HG03025 (cell line): ENCODE measurements around the gene CACNG8.
"Not testable (repeated sequence)": the region's sequence is repeated elsewhere in the genome, so short reads cannot be mapped to it uniquely, and the experiment has no call there.

Experiments
- ATAC-seq: cut with Tn5 transposase; IDR thresholded peaks from one replicate; pipeline ENCODE4 v1.9.1; 2021; ENCODE audit warnings: mild to moderate bottlenecking, moderate library complexity; ENCODE audit not compliant: unreplicated experiment, low FRiP score

Gene CACNG8

GRCh38 chr19:53962887-53963431, at the start of gene CACNG8:
CACNG8 (plus strand) TSS chr19:53962937.
- no peak for ATAC-seq

DNA sequence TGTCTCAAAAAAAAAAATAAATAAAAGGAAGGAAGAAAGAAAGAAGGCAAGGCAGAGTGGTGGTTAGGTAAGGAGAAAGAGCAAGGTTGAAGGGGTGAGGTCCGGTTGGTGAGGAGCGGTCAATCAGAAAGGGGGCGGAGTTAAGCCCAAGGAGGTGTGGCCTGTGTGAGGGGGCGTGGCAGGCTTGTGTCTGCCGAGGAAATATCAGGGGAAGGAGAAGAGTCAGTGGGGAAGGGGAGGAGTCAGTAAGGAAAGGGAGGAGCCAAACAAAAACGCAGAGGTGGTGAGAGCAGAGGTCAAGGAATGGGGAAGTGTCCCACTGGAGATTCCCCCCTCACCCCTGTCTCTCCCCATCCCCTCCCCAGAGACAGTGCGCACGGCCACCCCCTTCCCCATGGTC, 47.7 kb upstream of the CACNG8 start:
- no peak for ATAC-seq

DNA sequence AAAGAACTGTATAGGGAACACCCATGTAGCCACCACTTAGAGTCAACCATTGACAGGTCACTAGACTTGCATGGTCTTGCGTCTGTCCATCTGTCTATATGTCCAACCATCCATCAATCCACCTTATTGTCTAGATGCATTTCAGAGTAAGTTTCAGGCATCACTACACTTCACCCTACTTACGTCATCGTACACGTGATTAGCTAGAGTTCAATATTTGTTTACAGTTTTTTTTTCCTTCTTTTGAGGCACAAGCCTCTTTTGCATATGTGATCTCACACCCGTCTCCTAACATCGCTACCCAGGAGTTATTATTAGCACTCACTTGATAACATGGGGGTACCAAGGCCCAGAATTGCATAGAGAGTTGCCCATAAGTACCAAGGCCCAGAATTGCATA, 46.7 kb upstream of the CACNG8 start:
- ATAC-seq, result no peak

- no peak for ATAC-seq
Observed at GRCh38 chr19:53917356-53917755, 45.4 kb upstream of the CACNG8 start.

DNA sequence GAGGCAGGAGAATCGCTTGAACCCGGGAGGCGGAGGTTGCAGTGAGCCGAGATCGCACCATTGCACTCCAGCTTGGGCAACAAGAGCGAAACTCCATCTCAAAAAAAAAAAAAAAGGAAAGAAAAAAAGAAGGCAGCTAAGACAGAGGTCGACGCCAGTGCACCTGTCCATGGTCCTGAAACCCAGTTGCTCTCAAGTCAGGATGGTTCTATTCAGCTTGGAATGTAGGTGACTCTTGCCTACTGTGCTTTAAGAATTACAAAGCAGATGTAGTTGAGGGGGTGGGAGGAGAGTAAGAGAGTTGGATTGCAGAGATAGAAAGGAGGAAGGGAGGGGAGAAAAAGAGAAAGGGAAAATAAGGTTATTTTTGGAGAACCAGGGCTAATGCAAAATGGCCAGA, 35.0 kb upstream of the CACNG8 start:
- ATAC-seq, result no peak

DNA sequence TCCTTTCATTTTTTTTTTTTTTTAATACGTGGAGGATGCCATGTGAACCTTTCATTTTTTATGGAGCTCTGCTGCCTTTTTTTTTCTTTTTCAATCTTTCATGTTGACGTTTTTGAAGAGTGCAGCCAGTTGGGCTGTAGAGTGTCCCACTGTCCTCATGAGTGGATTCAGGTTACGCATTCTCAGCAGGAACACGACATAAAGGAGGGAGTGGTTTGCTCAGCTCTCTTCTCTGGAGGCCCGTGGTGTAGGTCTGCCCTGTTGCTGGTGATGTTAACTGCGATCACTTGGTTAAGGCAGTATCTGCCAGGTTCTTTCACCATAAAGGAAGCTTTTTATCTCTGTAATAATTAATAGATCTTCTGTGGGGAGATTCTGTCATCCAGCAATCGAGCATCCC, 26.7 kb upstream of the CACNG8 start:
- ATAC-seq, result no peak

DNA sequence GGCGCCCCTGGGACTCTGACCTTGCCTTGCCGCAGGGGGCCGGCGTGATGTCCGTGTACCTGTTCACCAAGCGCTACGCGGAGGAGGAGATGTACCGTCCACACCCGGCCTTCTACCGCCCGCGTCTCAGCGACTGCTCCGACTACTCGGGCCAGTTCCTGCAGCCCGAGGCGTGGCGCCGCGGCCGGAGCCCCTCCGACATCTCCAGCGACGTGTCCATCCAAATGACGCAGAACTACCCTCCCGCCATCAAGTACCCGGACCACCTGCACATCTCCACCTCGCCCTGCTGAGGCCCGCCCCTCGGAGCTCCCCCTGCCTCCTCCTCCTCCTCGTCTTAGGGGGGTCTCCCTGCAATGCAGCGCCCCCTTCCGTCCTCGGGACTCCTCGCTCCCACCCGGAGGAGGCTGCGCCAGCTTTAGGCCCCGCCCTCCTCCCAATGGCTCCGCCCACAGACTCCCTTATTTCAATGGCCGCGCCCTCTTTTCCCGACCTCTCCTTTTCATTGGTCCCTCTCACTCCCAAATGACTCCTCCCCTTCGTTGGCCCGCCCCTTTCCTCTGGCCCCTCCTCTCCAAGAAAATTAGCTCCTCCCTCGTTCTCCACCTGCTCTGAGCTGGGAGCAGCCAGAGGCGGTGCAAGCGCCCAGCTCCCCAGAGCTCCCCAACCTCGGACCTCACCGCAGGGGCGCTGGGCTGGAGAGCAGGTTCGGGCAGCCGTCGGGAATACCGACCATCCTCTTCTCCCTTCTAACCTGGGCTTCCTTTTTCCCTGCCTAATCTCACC, 20.5 kb upstream of the CACNG8 start:
- ATAC-seq, result no peak

- ATAC-seq, result no peak
Observed at GRCh38 chr19:53944416-53944815, 18.3 kb upstream of the CACNG8 start.

DNA sequence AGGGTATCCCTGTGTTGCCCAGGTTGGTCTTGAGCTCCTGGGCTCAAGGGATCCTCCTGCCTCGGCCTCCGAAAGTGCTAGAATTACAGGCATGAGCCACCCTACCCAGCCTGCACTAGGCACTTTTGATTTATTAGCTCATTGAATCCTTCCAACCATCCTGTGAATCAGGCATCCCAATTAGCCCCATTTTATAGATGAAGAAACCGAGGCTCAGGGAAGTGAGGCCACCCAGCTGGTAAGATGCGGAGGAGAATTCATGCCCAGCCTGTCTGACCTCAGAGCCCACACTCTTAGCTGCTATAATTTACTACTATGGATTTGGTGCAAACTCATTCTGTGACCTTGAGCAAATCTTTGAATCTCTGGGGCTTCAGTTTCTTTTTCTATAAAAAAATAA, 17.8 kb upstream of the CACNG8 start:
- ATAC-seq, result no peak

GRCh38 chr19:53945441-53945840, 17.3 kb upstream of the CACNG8 start:
- no peak for ATAC-seq

GRCh38 chr19:53945998-53946397, 16.7 kb upstream of the CACNG8 start:
- no peak for ATAC-seq

GRCh38 chr19:53947624-53948023, 15.1 kb upstream of the CACNG8 start:
- no peak for ATAC-seq

DNA sequence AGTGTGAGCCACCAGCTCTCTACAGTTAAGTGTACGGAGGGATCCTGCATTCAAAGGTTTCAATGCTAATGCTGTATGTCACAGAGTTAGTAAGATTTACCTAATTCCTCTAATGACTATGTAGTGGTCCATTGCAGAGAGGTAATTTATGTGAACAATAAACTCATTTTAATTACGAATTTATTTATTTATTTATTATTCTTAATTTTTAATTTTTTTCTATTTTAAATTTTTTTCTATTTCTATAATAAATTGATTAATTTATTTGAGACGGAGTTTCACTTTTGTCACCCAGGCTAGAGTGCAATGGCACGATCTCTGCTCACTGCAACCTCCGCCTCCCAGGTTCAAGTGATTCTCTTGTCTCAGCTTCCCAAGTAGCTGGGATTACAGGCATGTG, 14.1 kb upstream of the CACNG8 start:
- not testable (repeated sequence) for ATAC-seq

GRCh38 chr19:53951436-53951835, 11.3 kb upstream of the CACNG8 start:
- no peak for ATAC-seq

DNA sequence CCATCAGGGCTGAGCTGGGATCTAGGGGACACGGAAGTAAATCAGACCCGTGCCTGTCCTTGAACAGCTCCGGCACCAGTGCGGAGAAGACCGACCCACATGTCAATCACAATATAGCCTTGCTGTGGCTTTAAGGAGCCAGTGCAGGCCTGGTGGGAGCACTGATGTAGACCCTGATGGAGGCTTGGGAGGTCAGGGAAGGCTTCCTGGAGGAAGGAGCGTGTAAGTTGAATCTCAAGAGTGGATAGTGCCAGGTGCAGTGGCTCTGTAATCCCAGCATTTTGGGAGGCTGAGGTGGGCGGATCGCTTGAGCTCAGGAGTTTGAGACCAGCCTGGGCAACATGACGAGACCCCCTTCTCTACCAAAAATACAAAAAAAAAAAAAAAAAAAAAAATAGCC, 10.8 kb upstream of the CACNG8 start:
- ATAC-seq, result no peak

GRCh38 chr19:53953383-53953782, 9.4 kb upstream of the CACNG8 start:
- no peak for ATAC-seq

- no peak for ATAC-seq
Observed at GRCh38 chr19:53957448-53958167, 5.1 kb upstream of the CACNG8 start.

DNA sequence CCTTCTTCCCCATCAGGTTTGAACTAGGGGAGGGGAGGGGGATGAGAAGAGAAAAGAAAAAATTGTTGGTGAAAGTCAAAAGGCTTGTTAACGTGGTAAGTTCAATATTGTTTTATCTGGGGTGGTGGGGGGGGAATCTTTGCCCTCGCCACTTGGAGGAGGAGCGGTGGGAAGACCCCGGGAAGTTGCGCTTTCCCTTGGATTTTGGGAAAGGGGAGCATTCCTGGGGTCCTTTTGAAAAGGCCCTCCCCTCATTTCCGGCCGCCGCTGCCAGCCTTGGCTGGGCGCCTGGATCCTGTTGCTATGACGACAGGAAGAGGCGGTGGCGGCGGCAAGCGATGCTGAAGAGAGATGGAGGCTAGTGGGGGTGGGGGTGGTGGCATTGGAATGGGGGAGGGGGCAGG, 4.6 kb upstream of the CACNG8 start:
- ATAC-seq, result no peak

DNA sequence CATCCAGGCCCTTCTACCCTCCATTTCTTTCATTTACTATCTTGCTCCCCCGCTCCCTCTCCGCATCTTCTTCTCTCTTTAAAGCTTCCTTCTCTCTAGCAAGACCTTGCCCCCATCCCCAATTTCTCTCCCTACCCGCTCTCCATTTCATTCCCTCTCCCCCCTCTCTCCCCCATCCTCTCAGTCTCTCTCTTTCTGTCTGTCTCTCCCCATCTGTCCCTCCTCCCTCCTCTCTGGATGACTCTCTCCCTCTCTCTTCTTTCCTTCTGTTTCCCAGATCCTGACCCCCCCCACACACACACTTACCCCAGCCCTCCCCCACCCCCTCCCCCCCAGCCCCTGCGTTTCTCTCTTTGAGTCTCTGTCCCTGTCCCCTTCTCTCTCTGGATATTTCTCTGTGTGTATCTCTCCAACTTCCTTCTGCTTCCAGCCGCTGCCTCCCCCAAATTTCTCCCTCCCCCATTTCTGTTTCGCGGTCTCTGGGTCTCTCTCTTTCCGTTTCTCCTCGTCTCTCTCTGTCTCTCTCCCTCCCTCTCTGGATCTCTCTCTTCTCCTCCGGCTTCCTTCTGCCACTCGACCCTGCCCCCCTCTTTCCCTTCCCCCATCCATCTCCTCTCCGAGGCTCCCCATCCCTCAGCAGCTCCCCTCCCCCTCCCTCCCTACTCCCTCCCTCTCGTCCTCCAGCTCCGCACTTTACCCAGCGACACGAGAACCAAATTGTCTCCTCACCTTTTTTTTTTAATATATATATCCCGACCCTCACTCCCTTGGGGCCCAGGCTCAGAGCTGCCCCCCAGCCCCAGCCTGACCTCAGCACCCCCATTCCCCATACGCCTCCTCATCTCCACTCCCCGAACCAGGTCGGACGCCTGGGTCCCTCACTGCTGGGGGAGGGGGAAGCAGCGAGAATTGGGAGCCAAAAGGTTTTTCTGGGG, 3.6 kb upstream of the CACNG8 start:
- ATAC-seq, result no peak

DNA sequence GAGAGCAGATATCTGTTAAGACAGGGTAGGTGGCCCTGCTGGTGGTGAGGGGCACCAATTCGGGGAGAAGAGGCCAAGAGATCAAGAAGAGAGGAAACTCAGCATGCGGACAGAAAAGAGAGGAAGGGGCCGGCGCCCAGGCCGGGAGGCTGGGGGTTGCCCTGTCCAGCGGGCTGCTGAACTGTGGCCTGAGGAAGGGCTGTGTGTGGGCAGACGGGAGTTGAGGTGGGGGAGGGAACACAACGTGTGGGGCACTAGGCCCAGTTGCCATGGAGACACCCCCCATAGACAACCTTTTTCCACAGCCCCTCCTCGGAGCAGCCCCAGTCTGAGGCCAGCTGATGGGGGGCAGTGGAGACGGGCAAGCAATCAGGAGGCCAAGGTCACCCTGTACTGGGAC, 2.5 kb upstream of the CACNG8 start:
- no peak for ATAC-seq

DNA sequence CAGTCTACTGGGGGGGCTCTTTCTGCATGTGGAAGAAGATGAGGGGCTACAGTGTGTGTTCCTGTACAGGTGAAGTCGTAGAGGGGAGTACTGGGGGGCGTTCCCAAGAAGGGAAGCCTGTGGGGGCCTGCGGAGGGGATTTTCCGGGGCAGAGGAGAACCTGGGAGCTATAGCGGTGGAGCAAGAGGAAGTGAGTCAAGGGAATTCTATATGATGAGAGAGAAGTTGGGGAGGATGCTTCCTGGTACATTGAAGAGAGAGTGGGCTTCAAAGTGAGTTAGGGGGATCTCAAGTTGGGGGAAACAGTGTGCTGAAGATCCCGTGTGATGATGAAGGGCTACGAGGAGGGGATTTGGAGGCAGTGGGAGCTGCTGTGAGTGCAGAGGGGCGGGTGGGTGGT, 1.9 kb upstream of the CACNG8 start:
- ATAC-seq, result no peak
